ENCODE results near the gene PTGR3. TPM values are rescaled to one million over a fixed set of nuclear protein-coding genes. Genes with fewer than 3 reads are reported as not detected.

PTGR3 gene
- polyA plus RNA-seq = 46.9 TPM
- long read RNA-seq, donor 1, full-length matches to known transcripts = 8 of 8 reads
- long read RNA-seq, donor 1, partial matches to known transcripts = 0 of 8 reads
- long read RNA-seq, donor 1, other reads (novel, unspliced or antisense) = 0 of 8 reads
- long read RNA-seq, donor 2, full-length matches to known transcripts = 12 of 12 reads
- long read RNA-seq, donor 2, partial matches to known transcripts = 0 of 12 reads
- long read RNA-seq, donor 2, other reads (novel, unspliced or antisense) = 0 of 12 reads
- long read RNA-seq, donor 3 = 0 reads
- long read RNA-seq, donor 4 = 0 reads
- long read RNA-seq, donor 5, full-length matches to known transcripts = 12 of 12 reads
- long read RNA-seq, donor 5, partial matches to known transcripts = 0 of 12 reads
- long read RNA-seq, donor 5, other reads (novel, unspliced or antisense) = 0 of 12 reads
- long read RNA-seq, donor 6, full-length matches to known transcripts = 8 of 8 reads
- long read RNA-seq, donor 6, partial matches to known transcripts = 0 of 8 reads
- long read RNA-seq, donor 6, other reads (novel, unspliced or antisense) = 0 of 8 reads
- long read RNA-seq, donor 7, full-length matches to known transcripts = 4 of 4 reads
- long read RNA-seq, donor 7, partial matches to known transcripts = 0 of 4 reads
- long read RNA-seq, donor 7, other reads (novel, unspliced or antisense) = 0 of 4 reads
- long read RNA-seq, donor 8, full-length matches to known transcripts = 13 of 13 reads
- long read RNA-seq, donor 8, partial matches to known transcripts = 0 of 13 reads
- long read RNA-seq, donor 8, other reads (novel, unspliced or antisense) = 0 of 13 reads
- long read RNA-seq, donor 9, full-length matches to known transcripts = 12 of 17 reads
- long read RNA-seq, donor 9, partial matches to known transcripts = 5 of 17 reads
- long read RNA-seq, donor 9, other reads (novel, unspliced or antisense) = 0 of 17 reads
- long read RNA-seq, donor 10, full-length matches to known transcripts = 22 of 47 reads
- long read RNA-seq, donor 10, partial matches to known transcripts = 0 of 47 reads
- long read RNA-seq, donor 10, other reads (novel, unspliced or antisense) = 25 of 47 reads
- long read RNA-seq, donor 11, full-length matches to known transcripts = 11 of 11 reads
- long read RNA-seq, donor 11, partial matches to known transcripts = 0 of 11 reads
- long read RNA-seq, donor 11, other reads (novel, unspliced or antisense) = 0 of 11 reads

- H3K9me3 ChIP-seq (ENCODE audit: control insufficient read depth, low read depth, low read length) = no peaks in the 10 kb centered on the region
- peak within 1 kb of the TSS; percentile 95 for H3K27ac ChIP-seq (ENCODE audit: low read length)
- peaks cover 9% of the 10 kb centered on the region for H3K27me3 ChIP-seq (ENCODE audit: control insufficient read depth, insufficient read depth, low read length)
- DNase-seq = peak; percentile 80 to 91
- H3K4me1 ChIP-seq (ENCODE audit: control insufficient read depth, insufficient read depth, low read length) = peaks cover 31% of the 10 kb centered on the region
- peak within 1 kb of the TSS; percentile 94 for H3K4me3 ChIP-seq (ENCODE audit: low read length)
- no CpG with 5 or more reads among the region's 88 CpGs for WGBS (ENCODE audit: insufficient coverage, low lambda C conversion rate)
- H3K36me3 ChIP-seq (ENCODE audit: control insufficient read depth, insufficient read depth, low read length) = no peaks in the 10 kb centered on the region
Measured at GRCh38 chr18:75209129-75209950, at the start of gene PTGR3. Gene PTGR3 (minus strand): TSS chr18:75209139. CDS start chr18:75209058, 81 bp downstream.

- Histone ChIP-seq H3K36me3 (ENCODE audit: control insufficient read depth, insufficient read depth, low read length) (peaks cover 2% of the 10 kb centered on the region), H3K9me3 (ENCODE audit: control insufficient read depth, low read depth, low read length) (no peaks in the 10 kb centered on the region), H3K4me1 (ENCODE audit: control insufficient read depth, insufficient read depth, low read length) (peaks cover 5% of the 10 kb centered on the region), H3K4me3 (ENCODE audit: low read length) (no peak overlapping the region), H3K27me3 (ENCODE audit: control insufficient read depth, insufficient read depth, low read length) (no peaks in the 10 kb centered on the region), H3K27ac (ENCODE audit: low read length) (no peak overlapping the region)
- 100% methylated on average over 2 of the region's 14 CpGs for WGBS (ENCODE audit: insufficient coverage, low lambda C conversion rate)
- DNase-seq = no peak
Measured at GRCh38 chr18:75257605-75258004, 48.7 kb upstream of the PTGR3 start.

- Histone ChIP-seq H3K4me3 (ENCODE audit: low read length) (no peak overlapping the region), H3K27me3 (ENCODE audit: control insufficient read depth, insufficient read depth, low read length) (no peaks in the 10 kb centered on the region), H3K27ac (ENCODE audit: low read length) (no peak overlapping the region), H3K36me3 (ENCODE audit: control insufficient read depth, insufficient read depth, low read length) (peaks cover 2% of the 10 kb centered on the region), H3K9me3 (ENCODE audit: control insufficient read depth, low read depth, low read length) (no peaks in the 10 kb centered on the region), H3K4me1 (ENCODE audit: control insufficient read depth, insufficient read depth, low read length) (peaks cover 5% of the 10 kb centered on the region)
- DNase-seq = no peak
Measured at GRCh38 chr18:75256376-75256775, 47.4 kb upstream of the PTGR3 start.

- H3K36me3 ChIP-seq (ENCODE audit: control insufficient read depth, insufficient read depth, low read length) = no peaks in the 10 kb centered on the region
- no peak for DNase-seq
- peaks cover under 1% of the 10 kb centered on the region for H3K9me3 ChIP-seq (ENCODE audit: control insufficient read depth, low read depth, low read length)
- no peak overlapping the region for H3K4me3 ChIP-seq (ENCODE audit: low read length)
- no CpG with 5 or more reads among the region's 3 CpGs for WGBS (ENCODE audit: insufficient coverage, low lambda C conversion rate)
- H3K27ac ChIP-seq (ENCODE audit: low read length) = no peak overlapping the region
- H3K4me1 ChIP-seq (ENCODE audit: control insufficient read depth, insufficient read depth, low read length) = peaks cover 5% of the 10 kb centered on the region
- no peaks in the 10 kb centered on the region for H3K27me3 ChIP-seq (ENCODE audit: control insufficient read depth, insufficient read depth, low read length)
Measured at GRCh38 chr18:75255094-75255493, 46.2 kb upstream of the PTGR3 start.

GRCh38 chr18:75253784-75254183, 44.8 kb upstream of the PTGR3 start:
- peaks cover 9% of the 10 kb centered on the region for H3K4me1 ChIP-seq (ENCODE audit: control insufficient read depth, insufficient read depth, low read length)
- peaks cover 3% of the 10 kb centered on the region for H3K9me3 ChIP-seq (ENCODE audit: control insufficient read depth, low read depth, low read length)
- no peak for DNase-seq
- WGBS (ENCODE audit: insufficient coverage, low lambda C conversion rate) = 86% methylated on average over 1 of the region's 4 CpGs
- H3K27me3 ChIP-seq (ENCODE audit: control insufficient read depth, insufficient read depth, low read length) = no peaks in the 10 kb centered on the region
- H3K4me3 ChIP-seq (ENCODE audit: low read length) = no peak overlapping the region
- H3K27ac ChIP-seq (ENCODE audit: low read length) = peak overlapping the region; percentile 21
- H3K36me3 ChIP-seq (ENCODE audit: control insufficient read depth, insufficient read depth, low read length) = no peaks in the 10 kb centered on the region

GRCh38 chr18:75253043-75253442, 44.1 kb upstream of the PTGR3 start:
- H3K27me3 ChIP-seq (ENCODE audit: control insufficient read depth, insufficient read depth, low read length) = no peaks in the 10 kb centered on the region
- peaks cover 14% of the 10 kb centered on the region for H3K4me1 ChIP-seq (ENCODE audit: control insufficient read depth, insufficient read depth, low read length)
- peaks cover 3% of the 10 kb centered on the region for H3K9me3 ChIP-seq (ENCODE audit: control insufficient read depth, low read depth, low read length)
- H3K4me3 ChIP-seq (ENCODE audit: low read length) = no peak overlapping the region
- WGBS (ENCODE audit: insufficient coverage, low lambda C conversion rate) = 100% methylated on average over 1 of the region's 1 CpG
- H3K36me3 ChIP-seq (ENCODE audit: control insufficient read depth, insufficient read depth, low read length) = no peaks in the 10 kb centered on the region
- DNase-seq = no peak
- H3K27ac ChIP-seq (ENCODE audit: low read length) = no peak overlapping the region

GRCh38 chr18:75252136-75252535, 43.2 kb upstream of the PTGR3 start:
- no peaks in the 10 kb centered on the region for H3K27me3 ChIP-seq (ENCODE audit: control insufficient read depth, insufficient read depth, low read length)
- no peaks in the 10 kb centered on the region for H3K36me3 ChIP-seq (ENCODE audit: control insufficient read depth, insufficient read depth, low read length)
- DNase-seq = no peak
- no peak overlapping the region for H3K27ac ChIP-seq (ENCODE audit: low read length)
- no peak overlapping the region for H3K4me3 ChIP-seq (ENCODE audit: low read length)
- WGBS (ENCODE audit: insufficient coverage, low lambda C conversion rate) = no CpG with 5 or more reads among the region's 2 CpGs
- peaks cover 3% of the 10 kb centered on the region for H3K9me3 ChIP-seq (ENCODE audit: control insufficient read depth, low read depth, low read length)
- H3K4me1 ChIP-seq (ENCODE audit: control insufficient read depth, insufficient read depth, low read length) = peaks cover 16% of the 10 kb centered on the region

- Histone ChIP-seq H3K4me1 (ENCODE audit: control insufficient read depth, insufficient read depth, low read length) (peaks cover 23% of the 10 kb centered on the region), H3K4me3 (ENCODE audit: low read length) (no peak overlapping the region), H3K9me3 (ENCODE audit: control insufficient read depth, low read depth, low read length) (peaks cover 3% of the 10 kb centered on the region), H3K27me3 (ENCODE audit: control insufficient read depth, insufficient read depth, low read length) (no peaks in the 10 kb centered on the region), H3K36me3 (ENCODE audit: control insufficient read depth, insufficient read depth, low read length) (no peaks in the 10 kb centered on the region), H3K27ac (ENCODE audit: low read length) (no peak overlapping the region)
- WGBS (ENCODE audit: insufficient coverage, low lambda C conversion rate) = 88% methylated on average over 2 of the region's 5 CpGs
- no peak for DNase-seq
Measured at GRCh38 chr18:75251466-75251865, 42.5 kb upstream of the PTGR3 start.

- no CpG with 5 or more reads among the region's 20 CpGs for WGBS (ENCODE audit: insufficient coverage, low lambda C conversion rate)
- Histone ChIP-seq H3K36me3 (ENCODE audit: control insufficient read depth, insufficient read depth, low read length) (no peaks in the 10 kb centered on the region), H3K27ac (ENCODE audit: low read length) (no peak overlapping the region), H3K9me3 (ENCODE audit: control insufficient read depth, low read depth, low read length) (peaks cover 3% of the 10 kb centered on the region), H3K4me3 (ENCODE audit: low read length) (no peak overlapping the region), H3K4me1 (ENCODE audit: control insufficient read depth, insufficient read depth, low read length) (peaks cover 29% of the 10 kb centered on the region), H3K27me3 (ENCODE audit: control insufficient read depth, insufficient read depth, low read length) (no peaks in the 10 kb centered on the region)
- DNase-seq = no peak
Measured at GRCh38 chr18:75250471-75250821, 41.5 kb upstream of the PTGR3 start.

Data from large intestine (tissue), 12 donors.